Measurements from ENCODE around the gene VMO1.

The VMO1 gene

GRCh38 chr17:4796552-4796920 is 10.4 kb upstream of the VMO1 start:
- peak; percentile 50 to 58 for DNase-seq

GRCh38 chr17:4795168-4795567 is 9.0 kb upstream of the VMO1 start:
- DNase-seq: no peak

- no peak for DNase-seq
Measured at GRCh38 chr17:4790705-4791088, 4.5 kb upstream of the VMO1 start.

GRCh38 chr17:4789951-4790704 is 4.0 kb upstream of the VMO1 start:
- peak; percentile 75 to 85 for DNase-seq

- no peak for DNase-seq
Measured at GRCh38 chr17:4789701-4789950, 3.5 kb upstream of the VMO1 start.

- DNase-seq: no peak
Measured at GRCh38 chr17:4788807-4789700, 2.9 kb upstream of the VMO1 start, which contains the start of gene GLTPD2. TSS of gene GLTPD2 (plus strand) at chr17:4788964. CDS start at chr17:4789012, 48 bp downstream.

- no peak for DNase-seq
Measured at GRCh38 chr17:4788159-4788806, 2.1 kb upstream of the VMO1 start.

- no peak for DNase-seq
Measured at GRCh38 chr17:4786516-4786915, 352 bp upstream of the VMO1 start.

GRCh38 chr17:4785311-4786105 is 656 bp downstream of the VMO1 start:
- DNase-seq: no peak

- peak; percentile 33 to 58 for DNase-seq
Measured at GRCh38 chr17:4782652-4783051, 3.5 kb downstream of the VMO1 start.

- DNase-seq: no peak
Measured at GRCh38 chr17:4780325-4780955, 5.7 kb downstream of the VMO1 start.

- no peak for DNase-seq
Measured at GRCh38 chr17:4777969-4778760, 8.0 kb downstream of the VMO1 start.

- DNase-seq: no peak
Measured at GRCh38 chr17:4772235-4772613, 13.9 kb downstream of the VMO1 start.

- DNase-seq: no peak
Measured at GRCh38 chr17:4771519-4772234, 14.5 kb downstream of the VMO1 start, which contains the start of gene TM4SF5. TSS of gene TM4SF5 (plus strand) at chr17:4771886. CDS start at chr17:4771923, 37 bp downstream.

GRCh38 chr17:4769628-4770027 is 16.5 kb downstream of the VMO1 start:
- no peak for DNase-seq

GRCh38 chr17:4768298-4768697 is 17.9 kb downstream of the VMO1 start:
- peak; percentile 82 to 88 for DNase-seq

GRCh38 chr17:4766723-4767122 is 19.4 kb downstream of the VMO1 start:
- DNase-seq: peak in 1 of 2 donors; percentile 77

GRCh38 chr17:4766201-4766600 is 20.0 kb downstream of the VMO1 start:
- peak; percentile 94 to 98 for DNase-seq

GRCh38 chr17:4764595-4764994 is 21.6 kb downstream of the VMO1 start:
- DNase-seq: peak; percentile 76 to 85

- peak; percentile 69 to 73 for DNase-seq
Measured at GRCh38 chr17:4759776-4760236, 26.4 kb downstream of the VMO1 start.

- no peak for DNase-seq
Measured at GRCh38 chr17:4753392-4753791, 32.8 kb downstream of the VMO1 start.

Data from inflammatory macrophage treated with lipopolysaccharide for 1 hour (primary cell).